ENCODE data around the gene GPR107.
A peak's percentile ranks its signal among the peaks of the same experiment; 100 is the strongest.

The GPR107 gene

DNA sequence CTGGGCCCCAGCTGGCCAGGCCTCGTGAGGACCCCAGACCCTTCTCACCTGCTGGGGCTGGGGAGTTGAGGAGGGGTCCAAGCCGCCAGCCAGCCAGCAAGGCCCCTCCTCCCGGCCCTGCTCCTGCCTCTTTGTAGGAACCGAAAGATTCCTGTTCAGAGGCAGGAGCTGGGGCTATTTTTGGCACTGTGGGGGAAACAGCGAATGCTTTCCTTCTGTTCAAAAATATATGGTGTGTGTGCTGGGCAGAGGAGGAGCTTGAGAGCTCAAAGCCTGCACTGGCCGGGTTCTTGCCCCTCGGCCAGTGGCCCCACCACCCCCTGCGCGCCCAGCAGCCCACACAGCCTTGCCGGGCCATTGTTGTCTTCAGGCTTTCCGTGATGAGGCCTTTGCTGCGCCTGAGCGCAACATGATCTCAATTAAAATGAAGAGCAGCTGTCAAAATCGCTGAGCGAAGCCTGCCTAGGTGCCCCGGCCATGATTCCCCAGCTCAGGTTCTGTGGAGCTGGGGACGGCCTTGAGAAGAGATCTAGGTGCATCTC, 131.9 kb downstream of the GPR107 start:
- DNase-seq = no peak
- in situ Hi-C loops (cut with HindIII; ENCODE audit: low pct_ligation_motif_present, low pct_unique_long_range_greater_than_20kb, low sequenced_read_pairs) = no loop called here

GRCh38 chr9:130186051-130186450, 132.3 kb downstream of the GPR107 start:
- in situ Hi-C loops (cut with HindIII; ENCODE audit: low pct_ligation_motif_present, low pct_unique_long_range_greater_than_20kb, low sequenced_read_pairs) = no loop called here
- no peak for DNase-seq

DNA sequence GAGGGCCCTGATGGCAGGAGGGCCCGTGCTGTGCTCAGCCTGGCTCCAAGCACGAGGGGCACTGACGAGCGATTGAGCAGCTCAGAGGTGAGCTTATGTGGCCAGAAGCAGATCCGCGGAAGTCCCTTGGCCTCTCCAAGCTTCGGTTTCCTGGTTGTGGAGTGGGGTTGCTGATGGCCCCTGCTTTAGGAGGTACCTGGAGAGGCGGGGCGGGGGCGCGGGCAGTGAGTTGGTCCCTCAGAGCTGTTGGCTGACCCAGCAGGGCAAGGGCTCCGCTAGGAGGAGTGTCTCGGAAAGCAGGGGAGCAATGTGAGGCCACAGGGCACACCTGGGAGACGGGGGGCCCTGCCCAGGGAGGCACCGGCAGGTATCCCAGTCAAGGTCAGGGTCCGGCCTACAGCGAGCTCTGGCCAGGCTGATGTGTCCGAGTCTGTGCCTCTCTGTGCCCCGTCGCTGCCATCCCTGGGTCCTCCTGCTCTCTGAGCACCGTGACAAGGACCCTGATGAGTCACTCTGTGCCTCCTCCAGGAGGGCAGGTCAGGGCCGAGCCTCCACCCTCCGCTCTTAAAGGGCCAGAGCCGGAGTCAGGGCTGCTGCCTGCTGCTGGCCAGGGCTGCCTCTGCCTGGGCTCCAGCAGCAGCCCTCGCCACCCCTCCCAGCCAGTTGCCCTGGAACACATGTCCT, 133.3 kb downstream of the GPR107 start:
- in situ Hi-C loops (cut with HindIII; ENCODE audit: low pct_ligation_motif_present, low pct_unique_long_range_greater_than_20kb, low sequenced_read_pairs) = no loop called here
- peak; percentile 77 for DNase-seq

- in situ Hi-C loops (cut with HindIII; ENCODE audit: low pct_ligation_motif_present, low pct_unique_long_range_greater_than_20kb, low sequenced_read_pairs) = no loop called here
- DNase-seq = no peak
Measured at GRCh38 chr9:130187523-130187846, 133.8 kb downstream of the GPR107 start.

DNA sequence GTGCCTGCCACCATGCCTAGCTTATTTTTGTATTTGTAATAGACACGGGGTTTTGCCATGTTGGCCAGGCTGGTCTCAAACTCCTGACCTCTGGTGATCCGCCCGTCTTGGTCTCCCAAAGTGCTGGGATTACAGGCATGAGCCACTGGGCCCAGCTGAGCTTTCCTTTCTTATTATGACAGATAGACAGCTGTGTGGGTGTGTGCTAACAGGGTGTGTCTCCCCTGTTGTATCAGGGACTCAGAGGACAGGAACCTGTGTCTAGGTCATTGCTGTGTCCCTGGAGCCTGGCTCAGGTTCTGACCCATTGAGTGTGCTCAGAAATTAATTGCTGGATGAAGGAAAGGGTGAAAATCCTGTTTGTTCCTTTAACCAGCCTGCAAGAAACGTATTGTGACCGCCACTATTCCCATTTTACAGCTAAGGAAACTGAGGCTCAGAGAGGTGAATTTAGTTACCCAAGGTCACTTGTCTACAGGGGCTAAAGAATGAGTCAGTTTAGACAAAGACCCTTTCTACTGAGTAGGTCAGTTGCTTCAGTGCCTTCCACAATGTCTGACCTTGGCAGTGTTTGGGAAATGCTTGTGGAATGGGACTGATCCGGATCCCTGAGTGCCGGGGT, 135.3 kb downstream of the GPR107 start:
- in situ Hi-C loops (cut with HindIII; ENCODE audit: low pct_ligation_motif_present, low pct_unique_long_range_greater_than_20kb, low sequenced_read_pairs) = no loop called here
- DNase-seq = no peak
